Mesothelial cell of epicardium (in vitro differentiated cells): ENCODE results near the gene ALAD. TPM values are rescaled to one million over a fixed set of nuclear protein-coding genes. Genes with fewer than 3 reads are reported as not detected.

Experiments
- DNase-seq, 2 experiments: peaks; one replicate each; pipeline ENCODE4 v3.0.0; 2021; ENCODE audit warnings: low spot score in 2 of 2; ENCODE audit not compliant: unreplicated experiment in 2 of 2
- H3K27ac Mint-ChIP-seq: 2 replicates; pipeline ENCODE4 v1.8.0; 2021; ENCODE audit warnings: mixed read lengths
- H3K27me3 Mint-ChIP-seq: 2 replicates; pipeline ENCODE4 v1.8.0; 2021; ENCODE audit warnings: low read depth, mixed read lengths
- H3K36me3 Mint-ChIP-seq: 2 replicates; pipeline ENCODE4 v1.8.0; 2021; ENCODE audit warnings: mixed read lengths
- H3K4me1 Mint-ChIP-seq: 2 replicates; pipeline ENCODE4 v1.8.0; 2021; ENCODE audit warnings: mixed read lengths
- H3K4me3 Mint-ChIP-seq: 2 replicates; pipeline ENCODE4 v1.8.0; 2021; ENCODE audit warnings: mild to moderate bottlenecking, moderate library complexity, mixed read lengths
- H3K9me3 Mint-ChIP-seq: 2 replicates; pipeline ENCODE4 v1.8.0; 2021; ENCODE audit warnings: mixed read lengths
- CTCF ChIP-seq: fragments of 200-600 bp; sonication (generic); IDR thresholded peaks from one replicate; pipeline ENCODE4 v1.5.0; 2021; ENCODE audit warnings: antibody characterized with exemption; ENCODE audit not compliant: unreplicated experiment
- total RNA-seq: library from RNA; stranded (reverse); gene quantifications from 3 replicates; pipeline ENCODE4 v1.2.1, GENCODE V29; 2021

Gene ALAD
- total RNA-seq, 1 donor from 2014 or later, result 45.6 TPM

- Mint-ChIP-seq H3K9me3 (no peaks in the 10 kb centered on the region), H3K4me1 (peaks cover 7% of the 10 kb centered on the region), H3K36me3 (no peaks in the 10 kb centered on the region), H3K27me3 (peaks cover 15% of the 10 kb centered on the region), H3K4me3 (no peak overlapping the region), H3K27ac (no peak overlapping the region)
- no peak for DNase-seq
- no peak for TF ChIP-seq CTCF
Observed at GRCh38 chr9:113356686-113357292, 44.3 kb downstream of the ALAD start.

- H3K27me3 Mint-ChIP-seq, result peaks cover 30% of the 10 kb centered on the region
- DNase-seq, result no peak
- H3K9me3 Mint-ChIP-seq, result no peaks in the 10 kb centered on the region
- TF ChIP-seq CTCF, result no peak
- no peaks in the 10 kb centered on the region for H3K36me3 Mint-ChIP-seq
- H3K4me1 Mint-ChIP-seq, result peaks cover 3% of the 10 kb centered on the region
- no peak overlapping the region for H3K27ac Mint-ChIP-seq
- H3K4me3 Mint-ChIP-seq, result no peak overlapping the region
Observed at GRCh38 chr9:113355040-113355596, 46.0 kb downstream of the ALAD start.

GRCh38 chr9:113352411-113352810, 48.7 kb downstream of the ALAD start:
- no peak overlapping the region for H3K4me3 Mint-ChIP-seq
- no peak for DNase-seq
- no peaks in the 10 kb centered on the region for H3K36me3 Mint-ChIP-seq
- H3K9me3 Mint-ChIP-seq, result no peaks in the 10 kb centered on the region
- no peak overlapping the region for H3K27ac Mint-ChIP-seq
- H3K27me3 Mint-ChIP-seq, result peaks cover 50% of the 10 kb centered on the region
- no peak for TF ChIP-seq CTCF
- peaks cover 9% of the 10 kb centered on the region for H3K4me1 Mint-ChIP-seq

- no peak for TF ChIP-seq CTCF
Observed at GRCh38 chr9:113352006-113352405, 49.1 kb downstream of the ALAD start.

GRCh38 chr9:113350937-113351336, 50.1 kb downstream of the ALAD start:
- peaks cover 9% of the 10 kb centered on the region for H3K4me1 Mint-ChIP-seq
- DNase-seq, result no peak
- TF ChIP-seq CTCF, result no peak
- no peaks in the 10 kb centered on the region for H3K36me3 Mint-ChIP-seq
- peak overlapping the region; percentile 63 for H3K4me3 Mint-ChIP-seq
- H3K27me3 Mint-ChIP-seq, result peaks cover 53% of the 10 kb centered on the region
- no peaks in the 10 kb centered on the region for H3K9me3 Mint-ChIP-seq
- H3K27ac Mint-ChIP-seq, result no peak overlapping the region

More at GRCh38 chr9:113352006-113352405, 49.1 kb downstream of the ALAD start:
- Mint-ChIP-seq H3K27me3 (peaks cover 53% of the 10 kb centered on the region), H3K4me3 (no peak overlapping the region), H3K4me1 (peaks cover 9% of the 10 kb centered on the region), H3K36me3 (no peaks in the 10 kb centered on the region), H3K9me3 (no peaks in the 10 kb centered on the region), H3K27ac (no peak overlapping the region)
- DNase-seq, result no peak
